Activated CD4-positive, alpha-beta T cell treated with anti-CD3 and anti-CD28 coated beads, Interleukin-2, amount 50 U/mL, for 16 hours (primary cell): Measurements from ENCODE around the gene ZNF540.
"Not testable (repeated sequence)": the region's sequence is repeated elsewhere in the genome, so short reads cannot be mapped to it uniquely, and the experiment has no call there.

Source experiments
- DNase-seq: peaks from one replicate; pipeline ENCODE4 v3.0.0-alpha.2; 2020

Gene ZNF540

GRCh38 chr19:37594304-37594981, at the start of gene ZNF540, which contains the start of gene ZNF571:
Gene ZNF540, plus strand, starts transcription at chr19:37594876. Its CDS starts 3,572 bp downstream, at chr19:37598448.
Gene ZNF571, minus strand, starts transcription at chr19:37594792. Its CDS starts 8,116 bp downstream, at chr19:37586676.
- DNase-seq = peak; percentile 92

GRCh38 chr19:37551129-37551993, 43.3 kb upstream of the ZNF540 start:
- DNase-seq = peak; percentile 60

- no peak for DNase-seq
Measured at GRCh38 chr19:37563518-37563917, 31.2 kb upstream of the ZNF540 start.

GRCh38 chr19:37564624-37565369, 29.9 kb upstream of the ZNF540 start:
- DNase-seq = no peak

- DNase-seq = no peak
Measured at GRCh38 chr19:37565370-37565669, 29.4 kb upstream of the ZNF540 start.

GRCh38 chr19:37572203-37572602, 22.5 kb upstream of the ZNF540 start:
- DNase-seq = no peak

- no peak for DNase-seq
Measured at GRCh38 chr19:37583340-37583739, 11.3 kb upstream of the ZNF540 start.

GRCh38 chr19:37593996-37594303, 726 bp upstream of the ZNF540 start:
- no peak for DNase-seq

- DNase-seq = peak; percentile 32
Measured at GRCh38 chr19:37594982-37595382, 306 bp downstream of the ZNF540 start.

- no peak for DNase-seq
Measured at GRCh38 chr19:37635076-37636056, 40.7 kb downstream of the ZNF540 start.

- peak; percentile 0 for DNase-seq
Measured at GRCh38 chr19:37654118-37654517, 59.4 kb downstream of the ZNF540 start.

GRCh38 chr19:37654629-37655300, 60.1 kb downstream of the ZNF540 start:
- peak; percentile 34 for DNase-seq

GRCh38 chr19:37655301-37655688, 60.6 kb downstream of the ZNF540 start, which contains the start of gene ZFP30:
Gene ZFP30, minus strand, starts transcription at chr19:37655465. Its CDS starts 7,643 bp downstream, at chr19:37647822.
- peak; percentile 83 for DNase-seq

GRCh38 chr19:37655689-37656371, 61.2 kb downstream of the ZNF540 start:
- DNase-seq = peak; percentile 83

GRCh38 chr19:37657157-37657556, 62.5 kb downstream of the ZNF540 start:
- DNase-seq = not testable (repeated sequence)
